ENCODE results near the gene PLIN4.
A peak's percentile ranks its signal among the peaks of the same experiment; 100 is the strongest.

PLIN4 gene

DNA sequence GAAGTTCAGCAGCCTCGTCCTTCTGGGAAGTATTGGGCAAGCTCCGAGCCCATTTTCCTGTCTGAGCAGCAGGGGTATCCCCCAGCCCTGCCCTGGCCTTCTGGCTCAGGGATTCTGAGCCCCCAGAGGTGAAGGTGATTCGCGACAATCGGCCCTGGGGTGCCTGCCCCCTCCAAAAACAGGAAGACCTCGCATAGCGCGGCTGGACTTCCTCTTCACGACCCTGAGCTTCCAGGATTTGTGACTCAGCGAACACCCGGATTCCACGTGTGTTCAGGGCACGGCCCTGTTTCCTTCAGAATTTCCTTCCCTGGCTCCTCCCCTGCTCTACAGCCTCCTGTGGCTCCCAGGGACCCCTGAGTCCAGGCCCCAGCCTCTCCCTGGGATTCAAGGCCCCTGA is 41.3 kb upstream of the PLIN4 start, which contains the start of gene SEMA6B:
Gene SEMA6B, minus strand, starts transcription at position 116 of the 400 bp plus-strand sequence. CDS start 1,227 bp downstream, outside the sequence.
- Histone ChIP-seq H3K4me3 (ENCODE audit: low read length) (no peak within 1 kb of the TSS), H3K79me2 (ENCODE audit: control insufficient read depth, low read length) (no peaks in the 10 kb centered on the region), H3K4me1 (ENCODE audit: control insufficient read depth, low read length) (no peaks in the 10 kb centered on the region), H3K36me3 (ENCODE audit: control insufficient read depth, low read length) (no peaks in the 10 kb centered on the region), H3K9me2 (replicated peaks; ENCODE audit: control insufficient read depth, low read length) (no peaks in the 10 kb centered on the region), H3K4me2 (ENCODE audit: low read length) (no peak within 1 kb of the TSS), H3K9me3 (ENCODE audit: control insufficient read depth, insufficient read depth, low read length) (no peaks in the 10 kb centered on the region), H3K27me3 (ENCODE audit: control insufficient read depth, low read length) (no peaks in the 10 kb centered on the region), H3K27ac (ENCODE audit: low read depth, low read length) (no peak within 1 kb of the TSS), H3F3A (ENCODE audit: control insufficient read depth, insufficient read depth) (0 out of 2 replicates have a peak, but pooled peaks cover 3% of the 10 kb centered on the region), H4K20me1 (ENCODE audit: control insufficient read depth, insufficient read depth, low read depth, low read length) (no peaks in the 10 kb centered on the region)
- no peak for TF ChIP-seq EZH2phosphoT487 (IDR thresholded peaks at IDR 0.05; ENCODE audit: borderline replicate concordance, low read length)
- TF ChIP-seq, protein P1, sequence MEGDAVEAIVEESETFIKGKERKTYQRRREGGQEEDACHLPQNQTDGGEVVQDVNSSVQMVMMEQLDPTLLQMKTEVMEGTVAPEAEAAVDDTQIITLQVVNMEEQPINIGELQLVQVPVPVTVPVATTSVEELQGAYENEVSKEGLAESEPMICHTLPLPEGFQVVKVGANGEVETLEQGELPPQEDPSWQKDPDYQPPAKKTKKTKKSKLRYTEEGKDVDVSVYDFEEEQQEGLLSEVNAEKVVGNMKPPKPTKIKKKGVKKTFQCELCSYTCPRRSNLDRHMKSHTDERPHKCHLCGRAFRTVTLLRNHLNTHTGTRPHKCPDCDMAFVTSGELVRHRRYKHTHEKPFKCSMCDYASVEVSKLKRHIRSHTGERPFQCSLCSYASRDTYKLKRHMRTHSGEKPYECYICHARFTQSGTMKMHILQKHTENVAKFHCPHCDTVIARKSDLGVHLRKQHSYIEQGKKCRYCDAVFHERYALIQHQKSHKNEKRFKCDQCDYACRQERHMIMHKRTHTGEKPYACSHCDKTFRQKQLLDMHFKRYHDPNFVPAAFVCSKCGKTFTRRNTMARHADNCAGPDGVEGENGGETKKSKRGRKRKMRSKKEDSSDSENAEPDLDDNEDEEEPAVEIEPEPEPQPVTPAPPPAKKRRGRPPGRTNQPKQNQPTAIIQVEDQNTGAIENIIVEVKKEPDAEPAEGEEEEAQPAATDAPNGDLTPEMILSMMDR (IDR thresholded peaks at IDR 0.05; ENCODE audit: low read depth, low read length, poor library complexity, severe bottlenecking) = no peak

DNA sequence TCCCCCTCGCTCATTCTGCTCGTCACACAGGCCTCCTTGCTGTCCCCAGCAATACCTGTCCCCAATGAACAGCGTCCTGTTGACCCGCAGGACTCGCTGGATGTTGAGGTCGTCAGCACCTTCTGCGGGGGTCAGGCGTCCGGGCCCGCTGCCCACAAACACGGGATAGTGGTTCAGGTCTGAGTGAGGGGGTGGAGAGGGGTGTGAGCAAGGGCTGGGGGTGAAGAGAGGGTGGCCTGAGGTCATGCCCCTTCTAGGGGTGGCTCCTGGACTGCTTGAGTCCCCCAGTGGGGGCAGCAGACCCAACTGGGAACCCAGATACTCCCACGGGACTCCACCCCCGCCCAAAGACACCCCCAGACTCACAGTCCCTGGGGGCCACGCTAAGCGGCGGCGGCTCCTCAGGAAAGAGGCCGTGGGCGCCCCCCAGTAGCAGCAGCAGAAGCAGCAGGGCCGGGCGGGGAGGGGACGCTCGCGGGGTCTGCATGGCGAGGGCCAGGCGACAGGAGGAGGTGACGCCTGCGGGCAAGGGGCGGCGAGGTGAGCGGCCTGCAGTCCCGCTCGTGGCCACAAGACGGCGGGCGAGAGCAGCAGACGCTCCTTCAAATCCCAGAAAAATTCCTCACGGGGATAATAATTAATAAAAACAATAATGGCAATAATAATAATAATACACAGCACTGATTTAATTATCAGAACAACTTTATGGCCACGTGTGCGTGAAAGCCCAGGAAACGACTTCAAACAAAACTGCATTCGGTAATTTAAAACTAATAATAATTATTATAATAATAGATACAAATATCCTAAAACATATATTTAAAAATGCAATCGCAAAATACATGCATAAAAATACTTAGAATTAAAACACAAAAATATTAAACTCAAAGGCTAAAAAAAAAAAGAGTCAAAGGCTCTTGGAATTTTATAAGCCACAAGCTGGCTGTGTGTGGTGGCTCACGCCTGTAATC is 40.0 kb upstream of the PLIN4 start:
- Histone ChIP-seq H3K79me2 (ENCODE audit: control insufficient read depth, low read length) (no peaks in the 10 kb centered on the region), H3K4me3 (ENCODE audit: low read length) (no peak overlapping the region), H3K4me2 (ENCODE audit: low read length) (no peak overlapping the region), H3K9me2 (replicated peaks; ENCODE audit: control insufficient read depth, low read length) (no peaks in the 10 kb centered on the region), H3K36me3 (ENCODE audit: control insufficient read depth, low read length) (no peaks in the 10 kb centered on the region), H3K9me3 (ENCODE audit: control insufficient read depth, insufficient read depth, low read length) (no peaks in the 10 kb centered on the region), H4K20me1 (ENCODE audit: control insufficient read depth, insufficient read depth, low read depth, low read length) (no peaks in the 10 kb centered on the region), H3K27ac (ENCODE audit: low read depth, low read length) (no peak overlapping the region), H3K27me3 (ENCODE audit: control insufficient read depth, low read length) (no peaks in the 10 kb centered on the region), H3K4me1 (ENCODE audit: control insufficient read depth, low read length) (no peaks in the 10 kb centered on the region), H3F3A (ENCODE audit: control insufficient read depth, insufficient read depth) (0 out of 2 replicates have a peak, but pooled peaks cover 3% of the 10 kb centered on the region)
- TF ChIP-seq, protein P1 (IDR thresholded peaks at IDR 0.05; ENCODE audit: low read depth, low read length, poor library complexity, severe bottlenecking) = peak; percentile 72
- no peak for TF ChIP-seq EZH2phosphoT487 (IDR thresholded peaks at IDR 0.05; ENCODE audit: borderline replicate concordance, low read length)

DNA sequence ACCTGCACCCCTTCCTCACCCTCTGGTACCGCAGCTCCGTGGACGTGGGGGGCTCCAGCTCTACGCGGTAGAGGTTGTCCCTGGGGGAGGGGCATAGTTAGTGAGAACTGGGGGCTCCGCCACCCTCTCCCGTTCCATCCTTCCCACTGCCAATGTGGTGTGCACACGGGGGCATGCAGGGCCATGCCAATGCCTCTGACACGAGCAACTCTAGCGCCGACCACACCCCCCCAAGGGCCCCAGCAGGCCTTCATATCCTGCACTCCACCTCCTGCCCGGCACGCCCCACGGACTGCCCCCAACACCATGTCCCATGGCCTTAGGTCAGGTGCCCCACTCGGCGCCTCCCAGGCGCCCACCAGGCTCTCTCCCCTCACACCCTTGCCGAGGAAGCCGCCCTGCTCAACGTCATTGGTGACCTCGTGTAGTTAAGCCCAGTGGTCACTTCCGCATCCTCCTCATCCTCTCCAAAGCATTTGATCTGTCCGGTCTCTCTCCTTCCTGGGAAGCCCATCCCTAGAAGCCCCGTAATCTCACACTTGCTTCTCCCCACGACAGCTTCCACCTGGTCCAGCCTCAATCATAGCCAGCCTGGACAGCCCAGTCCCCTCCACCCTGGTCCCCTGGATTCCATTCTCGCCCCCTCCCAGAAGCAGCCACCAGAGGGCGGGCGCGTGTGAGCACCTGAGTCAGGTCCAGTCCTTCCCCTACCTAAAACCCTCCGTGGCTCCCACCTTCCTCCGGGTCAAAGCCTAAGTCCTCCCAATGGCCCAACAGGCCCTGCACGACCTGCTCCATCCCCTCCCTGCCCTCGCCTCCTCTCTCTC is 39.1 kb upstream of the PLIN4 start:
- no peaks in the 10 kb centered on the region for H3K9me2 ChIP-seq (replicated peaks; ENCODE audit: control insufficient read depth, low read length)
- no peak overlapping the region for H3K4me3 ChIP-seq (ENCODE audit: low read length)
- 0 out of 2 replicates have a peak, but pooled peaks cover 3% of the 10 kb centered on the region for H3F3A ChIP-seq (ENCODE audit: control insufficient read depth, insufficient read depth)
- no peaks in the 10 kb centered on the region for H4K20me1 ChIP-seq (ENCODE audit: control insufficient read depth, insufficient read depth, low read depth, low read length)
- no peaks in the 10 kb centered on the region for H3K79me2 ChIP-seq (ENCODE audit: control insufficient read depth, low read length)
- no peak overlapping the region for H3K27ac ChIP-seq (ENCODE audit: low read depth, low read length)
- no peak overlapping the region for H3K4me2 ChIP-seq (ENCODE audit: low read length)
- H3K9me3 ChIP-seq (ENCODE audit: control insufficient read depth, insufficient read depth, low read length) = no peaks in the 10 kb centered on the region
- no peaks in the 10 kb centered on the region for H3K4me1 ChIP-seq (ENCODE audit: control insufficient read depth, low read length)
- H3K36me3 ChIP-seq (ENCODE audit: control insufficient read depth, low read length) = no peaks in the 10 kb centered on the region
- TF ChIP-seq EZH2phosphoT487 (IDR thresholded peaks at IDR 0.05; ENCODE audit: borderline replicate concordance, low read length) = no peak
- TF ChIP-seq, protein P1 (IDR thresholded peaks at IDR 0.05; ENCODE audit: low read depth, low read length, poor library complexity, severe bottlenecking) = peak; percentile 35
- no peaks in the 10 kb centered on the region for H3K27me3 ChIP-seq (ENCODE audit: control insufficient read depth, low read length)
